ENCODE measurements around the gene GPR161. TPM values are rescaled to one million over a fixed set of nuclear protein-coding genes. Genes with fewer than 3 reads are reported as not detected.
A peak's percentile ranks its signal among the peaks of the same experiment; 100 is the strongest.

The GPR161 gene
- total and polyA plus RNA-seq, 2 experiments from 2014 or later, result 7.9 to 11.6 TPM

DNA sequence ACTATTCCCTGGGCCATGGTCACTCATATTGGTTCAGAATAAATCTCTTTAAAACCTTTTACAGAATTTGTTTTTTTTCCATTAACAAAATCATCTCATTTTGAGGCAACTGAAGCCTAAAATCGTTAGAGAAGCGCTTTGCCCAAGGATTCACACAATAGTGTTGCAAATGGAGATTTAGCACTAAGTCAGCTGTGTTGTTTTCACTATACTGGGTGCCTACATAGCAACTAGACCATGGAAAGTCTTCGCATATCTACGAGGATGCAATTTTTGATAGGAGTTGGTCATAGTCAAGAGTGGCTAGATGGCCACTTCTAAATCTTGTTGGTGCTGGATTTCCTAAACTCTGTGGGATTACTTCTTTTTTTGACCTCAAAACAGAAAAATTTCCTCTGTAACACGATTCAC is 41.5 kb upstream of the GPR161 start:
- Histone ChIP-seq H4K20me1 (replicated peaks; ENCODE audit: insufficient read depth) (no peaks in the 10 kb centered on the region), H3K4me1 (ENCODE audit: insufficient read depth) (peaks cover 10% of the 10 kb centered on the region; the same call in 1 of the 2 replicates), H3K27me3 (ENCODE audit: insufficient read depth) (no peaks in the 10 kb centered on the region), H3K36me3 (ENCODE audit: insufficient read depth) (no peaks in the 10 kb centered on the region), H3F3A (replicated peaks; ENCODE audit: low read depth) (no peaks in the 10 kb centered on the region; the same call in 1 of the 2 replicates), H3K9me2 (ENCODE audit: insufficient read depth) (0 out of 2 replicates have a peak, but pooled peaks cover 5% of the 10 kb centered on the region), H3K79me2 (replicated peaks; ENCODE audit: insufficient read depth) (peaks cover 33% of the 10 kb centered on the region), H3K27ac (ENCODE audit: low read depth) (peak overlapping the region; percentile 6; the same call in 1 of the 2 replicates), H2AFZ (peak overlapping the region; percentile 20; the same call in 1 of the 2 replicates), H3K4me2 (peak overlapping the region; percentile 69), H3K4me3 (peak overlapping the region; percentile 96)
- no peak overlapping the region for H3K4me3 Mint-ChIP-seq
- no peak for TF ChIP-seq ZNF114 (CRISPR knock-in tag; IDR thresholded peaks at IDR 0.05)
- TF ChIP-seq CREB1 (CRISPR knock-in tag; IDR thresholded peaks at IDR 0.05; ENCODE audit: low read depth), result no peak
- TF ChIP-seq STAT1 (IDR thresholded peaks at IDR 0.05; ENCODE audit: unreplicated experiment), result no peak
- H3K27me3 Mint-ChIP-seq (ENCODE audit: insufficient read depth, low read depth, poor library complexity), result peaks cover 2% of the 10 kb centered on the region
- H3K9me3 Mint-ChIP-seq, result no peaks in the 10 kb centered on the region
- H3K4me1 Mint-ChIP-seq, result no peaks in the 10 kb centered on the region; the same call in 2 of the 3 replicates
- H3K36me3 Mint-ChIP-seq (ENCODE audit: low read depth), result no peaks in the 10 kb centered on the region
- ATAC-seq, result no peak
- H3K27ac Mint-ChIP-seq, result no peak overlapping the region
- no peak for DNase-seq (ENCODE audit: low spot score)

DNA sequence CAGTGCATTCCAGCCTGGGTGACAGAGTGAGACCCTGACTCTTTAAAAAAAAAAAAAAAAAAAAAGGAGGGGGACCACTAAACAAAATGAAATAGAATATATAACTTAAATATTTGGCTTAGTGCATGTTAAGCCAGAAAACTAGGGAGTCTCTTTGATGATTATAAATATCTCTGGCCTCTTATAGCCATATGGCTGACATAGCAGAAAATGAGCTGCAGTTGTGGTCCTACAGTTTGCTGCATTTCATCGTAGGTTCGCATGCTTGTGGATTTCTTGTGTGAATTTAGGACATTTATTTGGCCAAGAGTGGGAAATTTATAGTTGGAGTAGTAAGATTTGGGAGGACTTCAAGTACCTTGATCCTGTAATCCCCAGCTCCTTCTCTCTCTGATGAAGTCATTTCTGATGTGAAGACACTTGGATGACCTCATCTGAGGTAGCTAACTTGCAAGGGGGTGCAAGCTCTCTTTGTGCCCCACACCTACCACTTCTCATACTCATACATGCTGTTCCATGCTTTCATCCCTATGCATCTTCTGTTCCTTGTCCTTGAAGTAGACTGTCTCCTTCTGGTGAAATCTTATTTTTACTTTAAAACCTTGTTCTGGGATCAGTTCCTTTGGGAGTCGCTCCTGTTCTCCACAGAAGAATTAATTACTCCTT is 35.7 kb upstream of the GPR161 start:
- Mint-ChIP-seq H3K27me3 (ENCODE audit: insufficient read depth, low read depth, poor library complexity) (peaks cover 7% of the 10 kb centered on the region), H3K4me1 (no peaks in the 10 kb centered on the region), H3K4me3 (no peak overlapping the region), H3K9me3 (no peaks in the 10 kb centered on the region), H3K36me3 (ENCODE audit: low read depth) (no peaks in the 10 kb centered on the region; the same call in 2 of the 3 replicates), H3K27ac (no peak overlapping the region)
- Histone ChIP-seq H4K20me1 (replicated peaks; ENCODE audit: insufficient read depth) (no peaks in the 10 kb centered on the region), H3K4me2 (no peak overlapping the region), H3K36me3 (ENCODE audit: insufficient read depth) (no peaks in the 10 kb centered on the region), H3K79me2 (replicated peaks; ENCODE audit: insufficient read depth) (no peaks in the 10 kb centered on the region), H3K9me2 (ENCODE audit: insufficient read depth) (0 out of 2 replicates have a peak, but pooled peaks cover 5% of the 10 kb centered on the region), H3F3A (replicated peaks; ENCODE audit: low read depth) (no peaks in the 10 kb centered on the region), H3K27ac (ENCODE audit: low read depth) (no peak overlapping the region), H2AFZ (no peak overlapping the region), H3K4me3 (no peak overlapping the region), H3K4me1 (ENCODE audit: insufficient read depth) (no peaks in the 10 kb centered on the region), H3K27me3 (ENCODE audit: insufficient read depth) (no peaks in the 10 kb centered on the region)
- no peak for TF ChIP-seq JUNB (IDR thresholded peaks at IDR 0.05; ENCODE audit: unreplicated experiment)
- TF ChIP-seq, protein P1, sequence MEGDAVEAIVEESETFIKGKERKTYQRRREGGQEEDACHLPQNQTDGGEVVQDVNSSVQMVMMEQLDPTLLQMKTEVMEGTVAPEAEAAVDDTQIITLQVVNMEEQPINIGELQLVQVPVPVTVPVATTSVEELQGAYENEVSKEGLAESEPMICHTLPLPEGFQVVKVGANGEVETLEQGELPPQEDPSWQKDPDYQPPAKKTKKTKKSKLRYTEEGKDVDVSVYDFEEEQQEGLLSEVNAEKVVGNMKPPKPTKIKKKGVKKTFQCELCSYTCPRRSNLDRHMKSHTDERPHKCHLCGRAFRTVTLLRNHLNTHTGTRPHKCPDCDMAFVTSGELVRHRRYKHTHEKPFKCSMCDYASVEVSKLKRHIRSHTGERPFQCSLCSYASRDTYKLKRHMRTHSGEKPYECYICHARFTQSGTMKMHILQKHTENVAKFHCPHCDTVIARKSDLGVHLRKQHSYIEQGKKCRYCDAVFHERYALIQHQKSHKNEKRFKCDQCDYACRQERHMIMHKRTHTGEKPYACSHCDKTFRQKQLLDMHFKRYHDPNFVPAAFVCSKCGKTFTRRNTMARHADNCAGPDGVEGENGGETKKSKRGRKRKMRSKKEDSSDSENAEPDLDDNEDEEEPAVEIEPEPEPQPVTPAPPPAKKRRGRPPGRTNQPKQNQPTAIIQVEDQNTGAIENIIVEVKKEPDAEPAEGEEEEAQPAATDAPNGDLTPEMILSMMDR (conservative IDR thresholded peaks at IDR 0.05; ENCODE audit: low read depth in 2 of 2), result no peak
- ATAC-seq (no peak), DNase-seq (ENCODE audit: low spot score) (no peak)

DNA sequence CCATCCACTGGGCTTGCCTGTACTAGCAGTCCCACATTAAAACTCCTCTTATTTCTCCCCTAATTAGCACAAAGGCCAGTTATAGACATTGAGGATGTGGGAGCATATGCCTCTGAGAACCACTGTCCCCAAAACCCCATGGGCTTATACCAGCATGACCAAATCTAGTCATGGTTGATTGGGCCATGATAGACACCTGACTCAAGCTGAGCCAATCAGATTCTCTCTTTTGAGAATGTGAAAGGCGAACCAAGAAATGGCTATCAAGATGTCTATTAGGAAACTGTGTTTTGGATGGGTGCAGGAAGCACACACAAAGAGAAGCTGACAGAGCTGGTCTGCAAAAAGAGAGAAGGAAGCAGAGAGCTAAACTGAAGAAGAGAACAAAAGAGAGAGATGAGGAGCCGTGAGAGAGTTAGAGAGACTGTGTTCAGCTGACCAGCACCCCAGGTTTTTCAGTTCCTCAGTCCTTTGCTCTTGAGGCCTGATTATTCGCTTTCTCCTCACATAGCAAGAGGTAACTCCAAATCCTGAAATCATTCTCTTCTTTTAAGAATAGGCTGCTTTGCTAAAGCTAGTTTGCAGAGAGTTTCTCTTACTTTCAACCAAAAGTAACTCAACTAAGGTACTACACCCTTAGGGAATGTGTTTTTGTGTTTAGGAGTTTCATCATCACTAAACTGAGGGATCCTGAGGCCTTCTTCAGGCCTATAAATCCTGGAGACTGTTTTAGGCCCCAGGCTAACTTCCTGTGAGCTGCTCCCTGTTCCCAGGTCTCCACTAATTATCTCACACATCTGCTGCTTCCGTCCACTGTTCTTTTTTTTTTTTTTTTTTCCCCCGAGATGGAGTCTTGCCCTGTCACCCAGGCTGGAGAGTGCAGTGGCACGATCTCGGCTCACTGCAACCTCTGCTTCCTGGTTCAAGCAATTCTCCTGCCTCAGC is 34.1 kb upstream of the GPR161 start:
- ATAC-seq (no peak), DNase-seq (ENCODE audit: low spot score) (no peak)
- no peaks in the 10 kb centered on the region for H4K20me1 ChIP-seq (replicated peaks; ENCODE audit: insufficient read depth)
- H3K9me2 ChIP-seq (ENCODE audit: insufficient read depth), result 0 out of 2 replicates have a peak, but pooled peaks cover 5% of the 10 kb centered on the region
- no peaks in the 10 kb centered on the region for H3K27me3 ChIP-seq (ENCODE audit: insufficient read depth)
- no peaks in the 10 kb centered on the region for H3K36me3 ChIP-seq (ENCODE audit: insufficient read depth)
- Mint-ChIP-seq H3K9me3 (no peaks in the 10 kb centered on the region), H3K27me3 (ENCODE audit: insufficient read depth, low read depth, poor library complexity) (peaks cover 8% of the 10 kb centered on the region), H3K27ac (no peak overlapping the region), H3K4me3 (no peak overlapping the region; the same call in 2 of the 3 replicates), H3K4me1 (no peaks in the 10 kb centered on the region), H3K36me3 (ENCODE audit: low read depth) (no peaks in the 10 kb centered on the region; the same call in 2 of the 3 replicates)
- H3F3A ChIP-seq (replicated peaks; ENCODE audit: low read depth), result no peaks in the 10 kb centered on the region
- no peak overlapping the region for H3K4me3 ChIP-seq
- no peaks in the 10 kb centered on the region for H3K79me2 ChIP-seq (replicated peaks; ENCODE audit: insufficient read depth)
- H2AFZ ChIP-seq, result peak overlapping the region; percentile 94
- no peak overlapping the region for H3K4me2 ChIP-seq
- no peak overlapping the region for H3K27ac ChIP-seq (ENCODE audit: low read depth)
- H3K4me1 ChIP-seq (ENCODE audit: insufficient read depth), result no peaks in the 10 kb centered on the region
- TF ChIP-seq, protein P2, sequence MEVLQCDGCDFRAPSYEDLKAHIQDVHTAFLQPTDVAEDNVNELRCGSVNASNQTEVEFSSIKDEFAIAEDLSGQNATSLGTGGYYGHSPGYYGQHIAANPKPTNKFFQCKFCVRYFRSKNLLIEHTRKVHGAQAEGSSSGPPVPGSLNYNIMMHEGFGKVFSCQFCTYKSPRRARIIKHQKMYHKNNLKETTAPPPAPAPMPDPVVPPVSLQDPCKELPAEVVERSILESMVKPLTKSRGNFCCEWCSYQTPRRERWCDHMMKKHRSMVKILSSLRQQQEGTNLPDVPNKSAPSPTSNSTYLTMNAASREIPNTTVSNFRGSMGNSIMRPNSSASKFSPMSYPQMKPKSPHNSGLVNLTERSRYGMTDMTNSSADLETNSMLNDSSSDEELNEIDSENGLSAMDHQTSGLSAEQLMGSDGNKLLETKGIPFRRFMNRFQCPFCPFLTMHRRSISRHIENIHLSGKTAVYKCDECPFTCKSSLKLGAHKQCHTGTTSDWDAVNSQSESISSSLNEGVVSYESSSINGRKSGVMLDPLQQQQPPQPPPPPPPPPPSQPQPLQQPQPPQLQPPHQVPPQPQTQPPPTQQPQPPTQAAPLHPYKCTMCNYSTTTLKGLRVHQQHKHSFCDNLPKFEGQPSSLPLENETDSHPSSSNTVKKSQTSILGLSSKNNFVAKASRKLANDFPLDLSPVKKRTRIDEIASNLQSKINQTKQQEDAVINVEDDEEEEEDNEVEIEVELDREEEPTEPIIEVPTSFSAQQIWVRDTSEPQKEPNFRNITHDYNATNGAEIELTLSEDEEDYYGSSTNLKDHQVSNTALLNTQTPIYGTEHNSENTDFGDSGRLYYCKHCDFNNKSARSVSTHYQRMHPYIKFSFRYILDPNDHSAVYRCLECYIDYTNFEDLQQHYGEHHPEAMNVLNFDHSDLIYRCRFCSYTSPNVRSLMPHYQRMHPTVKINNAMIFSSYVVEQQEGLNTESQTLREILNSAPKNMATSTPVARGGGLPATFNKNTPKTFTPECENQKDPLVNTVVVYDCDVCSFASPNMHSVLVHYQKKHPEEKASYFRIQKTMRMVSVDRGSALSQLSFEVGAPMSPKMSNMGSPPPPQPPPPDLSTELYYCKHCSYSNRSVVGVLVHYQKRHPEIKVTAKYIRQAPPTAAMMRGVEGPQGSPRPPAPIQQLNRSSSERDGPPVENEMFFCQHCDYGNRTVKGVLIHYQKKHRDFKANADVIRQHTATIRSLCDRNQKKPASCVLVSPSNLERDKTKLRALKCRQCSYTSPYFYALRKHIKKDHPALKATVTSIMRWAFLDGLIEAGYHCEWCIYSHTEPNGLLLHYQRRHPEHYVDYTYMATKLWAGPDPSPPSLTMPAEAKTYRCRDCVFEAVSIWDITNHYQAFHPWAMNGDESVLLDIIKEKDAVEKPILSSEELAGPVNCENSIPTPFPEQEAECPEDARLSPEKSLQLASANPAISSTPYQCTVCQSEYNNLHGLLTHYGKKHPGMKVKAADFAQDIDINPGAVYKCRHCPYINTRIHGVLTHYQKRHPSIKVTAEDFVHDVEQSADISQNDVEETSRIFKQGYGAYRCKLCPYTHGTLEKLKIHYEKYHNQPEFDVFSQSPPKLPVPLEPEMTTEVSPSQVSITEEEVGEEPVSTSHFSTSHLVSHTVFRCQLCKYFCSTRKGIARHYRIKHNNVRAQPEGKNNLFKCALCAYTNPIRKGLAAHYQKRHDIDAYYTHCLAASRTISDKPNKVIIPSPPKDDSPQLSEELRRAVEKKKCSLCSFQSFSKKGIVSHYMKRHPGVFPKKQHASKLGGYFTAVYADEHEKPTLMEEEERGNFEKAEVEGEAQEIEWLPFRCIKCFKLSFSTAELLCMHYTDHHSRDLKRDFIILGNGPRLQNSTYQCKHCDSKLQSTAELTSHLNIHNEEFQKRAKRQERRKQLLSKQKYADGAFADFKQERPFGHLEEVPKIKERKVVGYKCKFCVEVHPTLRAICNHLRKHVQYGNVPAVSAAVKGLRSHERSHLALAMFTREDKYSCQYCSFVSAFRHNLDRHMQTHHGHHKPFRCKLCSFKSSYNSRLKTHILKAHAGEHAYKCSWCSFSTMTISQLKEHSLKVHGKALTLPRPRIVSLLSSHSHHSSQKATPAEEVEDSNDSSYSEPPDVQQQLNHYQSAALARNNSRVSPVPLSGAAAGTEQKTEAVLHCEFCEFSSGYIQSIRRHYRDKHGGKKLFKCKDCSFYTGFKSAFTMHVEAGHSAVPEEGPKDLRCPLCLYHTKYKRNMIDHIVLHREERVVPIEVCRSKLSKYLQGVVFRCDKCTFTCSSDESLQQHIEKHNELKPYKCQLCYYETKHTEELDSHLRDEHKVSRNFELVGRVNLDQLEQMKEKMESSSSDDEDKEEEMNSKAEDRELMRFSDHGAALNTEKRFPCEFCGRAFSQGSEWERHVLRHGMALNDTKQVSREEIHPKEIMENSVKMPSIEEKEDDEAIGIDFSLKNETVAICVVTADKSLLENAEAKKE (CRISPR knock-in tag; IDR thresholded peaks at IDR 0.05), result no peak
